GM19099 (cell line): ENCODE results near the gene FRRS1L.

Experiments used
- POLR2A ChIP-seq: IDR thresholded peaks from 3 replicates; pipeline ENCODE4 v1.6.1; 2011; ENCODE audit warnings: low read depth; ENCODE audit not compliant: insufficient read length; ENCODE audit errors: extremely low read depth

Gene FRRS1L

DNA sequence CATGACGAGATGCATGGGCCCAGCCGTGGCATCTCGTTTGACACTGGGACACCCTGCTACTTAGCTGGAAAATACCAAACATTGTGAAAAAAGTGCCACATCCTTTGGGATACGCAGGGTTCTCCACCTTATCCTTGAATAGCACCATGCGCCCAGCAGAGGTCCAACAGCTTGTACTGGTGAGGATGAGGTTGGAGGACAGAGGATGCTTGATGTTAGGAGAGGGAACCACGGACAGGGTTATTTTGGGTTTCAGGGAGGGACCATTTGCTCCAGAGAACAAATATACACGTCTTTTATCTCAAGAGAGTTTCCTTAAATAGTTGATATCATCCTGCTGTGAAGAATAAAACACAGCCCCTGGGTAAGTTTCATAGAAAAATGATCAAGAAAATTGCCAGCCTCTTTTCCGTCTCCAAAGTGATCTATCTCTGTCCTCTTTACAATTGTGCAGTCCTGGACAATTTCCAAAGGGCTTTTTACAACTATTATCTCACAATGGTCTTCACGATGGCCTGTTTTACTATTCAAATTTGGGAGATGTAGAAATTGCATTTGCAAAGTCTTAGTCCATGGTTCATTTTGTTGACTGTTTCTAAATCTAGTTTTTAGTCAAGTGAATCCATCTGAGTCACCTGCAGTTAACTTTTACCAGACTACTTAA, 19.9 kb upstream of the FRRS1L start:
- TF ChIP-seq POLR2A, result no peak

DNA sequence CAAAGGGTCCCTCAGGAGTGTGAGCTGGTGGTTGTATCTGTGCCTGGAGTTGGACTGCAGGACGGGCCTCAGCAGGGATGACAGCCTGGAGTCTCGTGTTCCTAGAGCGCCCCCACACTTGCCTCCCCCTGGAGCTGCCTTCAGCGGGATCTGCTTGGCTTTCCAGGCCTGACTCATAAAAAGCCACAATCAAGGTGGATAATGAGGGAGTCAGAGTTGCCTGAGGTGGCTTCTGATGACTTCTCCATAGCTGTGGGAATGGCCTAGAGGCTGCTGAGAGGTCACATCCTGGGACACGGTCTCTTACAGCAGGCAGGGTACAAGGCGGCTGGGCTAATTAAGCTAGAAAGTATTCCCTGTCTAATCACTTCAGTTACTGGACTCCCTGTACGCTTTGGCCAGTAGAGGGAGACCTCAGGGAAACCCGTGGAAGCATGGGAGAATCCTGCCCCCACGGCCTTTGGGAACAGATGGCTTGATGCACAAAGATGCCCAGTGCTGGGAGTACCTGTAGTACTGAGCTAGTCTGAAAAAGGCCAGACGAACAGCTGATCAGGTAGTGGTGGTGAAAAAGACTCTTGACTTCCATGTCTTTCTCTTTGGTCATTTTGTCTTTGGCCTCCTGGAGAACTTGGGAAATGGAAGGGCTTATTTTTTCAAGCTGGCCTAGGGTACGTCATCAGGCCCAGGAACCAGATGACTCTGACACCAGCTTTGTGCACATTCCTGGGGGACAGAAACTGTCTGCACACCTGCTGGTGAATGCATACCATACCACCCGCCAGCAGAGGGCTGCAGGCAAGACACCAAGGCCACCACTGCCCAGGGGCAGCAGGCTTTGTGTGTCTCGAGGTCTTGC, 16.1 kb upstream of the FRRS1L start:
- no peak for TF ChIP-seq POLR2A

DNA sequence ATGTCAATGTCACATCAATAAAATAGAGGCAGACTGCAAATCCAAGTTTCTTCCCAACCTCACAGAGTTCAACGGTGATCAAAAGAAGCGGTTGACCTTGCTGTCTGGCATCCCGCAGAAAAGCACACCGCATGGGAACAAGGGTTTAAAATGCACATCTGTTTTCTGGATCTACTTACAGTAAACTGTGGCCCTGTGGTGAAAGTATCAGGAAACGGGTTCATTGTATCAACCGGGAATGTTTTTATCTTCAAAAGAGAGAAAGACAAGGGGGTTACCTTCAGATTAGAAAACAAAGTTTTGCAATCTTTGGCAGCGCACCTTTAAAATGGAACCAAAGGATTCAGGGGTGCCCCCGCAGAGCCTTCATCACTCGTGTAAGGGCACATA, 15.5 kb upstream of the FRRS1L start:
- no peak for TF ChIP-seq POLR2A

DNA sequence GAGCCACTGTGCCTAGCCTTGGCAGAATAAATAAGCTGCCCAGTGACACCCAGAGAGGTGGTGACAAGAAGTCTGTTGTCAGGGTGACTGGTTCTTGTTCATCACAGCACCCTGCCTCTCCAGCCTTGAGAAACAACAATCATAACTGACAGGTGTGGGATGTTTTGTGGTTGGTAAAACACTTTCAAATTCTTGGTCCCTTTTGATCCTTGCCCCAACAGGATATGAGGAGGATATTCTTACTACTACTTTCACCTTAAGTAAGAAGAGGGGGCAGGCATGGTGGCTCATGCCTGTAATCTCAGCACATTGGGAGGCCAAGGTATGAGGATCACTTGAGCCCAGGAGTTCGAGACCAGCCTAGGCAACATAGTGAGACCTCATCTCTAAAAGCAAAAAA, 14.2 kb upstream of the FRRS1L start:
- TF ChIP-seq POLR2A, result no peak

DNA sequence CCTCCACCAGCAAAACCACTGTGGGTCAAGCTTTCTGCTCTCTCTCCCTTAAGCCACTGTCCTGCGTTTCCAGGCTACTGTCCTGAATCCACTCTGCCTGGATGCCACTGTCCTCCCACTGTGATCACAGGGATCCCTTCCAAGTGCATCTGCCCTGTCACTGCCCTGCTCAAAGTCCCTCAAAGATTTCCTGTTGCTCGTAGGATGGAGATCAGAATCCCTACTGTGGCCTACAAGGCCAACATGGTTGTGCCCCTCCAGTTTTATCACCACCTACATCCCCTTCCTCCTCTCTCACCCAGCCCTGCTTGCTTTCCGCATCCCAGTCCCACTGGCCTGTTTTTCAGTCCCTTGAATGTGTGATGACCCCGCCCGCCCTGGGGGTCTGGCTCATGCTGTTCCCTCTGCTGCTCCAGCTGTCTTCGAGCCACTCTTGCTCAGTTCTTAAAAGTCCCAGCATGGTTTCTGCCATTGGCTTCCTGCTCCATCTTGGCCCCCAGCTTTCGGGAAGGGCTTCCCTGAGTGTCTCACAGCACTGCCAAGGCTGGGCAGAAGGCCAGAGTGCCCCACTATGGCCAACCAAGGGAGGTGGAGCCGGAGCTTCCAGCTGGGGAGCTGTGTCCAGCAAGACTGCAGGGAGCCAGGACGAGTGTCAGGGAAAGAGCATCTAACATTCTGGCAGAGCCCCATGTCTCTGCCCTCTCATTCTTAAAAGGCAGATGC, 12.9 kb upstream of the FRRS1L start:
- TF ChIP-seq POLR2A, result no peak

DNA sequence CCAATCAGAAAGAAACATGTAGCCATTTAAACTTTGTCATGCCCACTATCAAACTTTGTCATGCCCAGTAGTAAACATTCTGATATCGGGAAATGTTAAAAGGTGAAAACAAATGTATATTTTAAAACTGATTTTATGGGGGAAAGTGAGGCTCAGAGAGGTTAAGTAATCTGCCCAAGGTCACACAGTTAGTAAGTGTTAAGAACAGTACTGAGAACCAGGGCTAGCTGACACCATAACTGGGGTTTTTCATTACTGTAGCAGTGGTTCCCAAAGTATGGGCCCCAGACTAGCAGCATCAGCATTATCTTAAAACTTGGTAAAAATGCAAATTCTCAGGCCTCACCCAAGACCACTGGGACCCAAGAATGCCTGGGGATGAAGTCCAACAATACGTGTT, 9.9 kb upstream of the FRRS1L start:
- no peak for TF ChIP-seq POLR2A

DNA sequence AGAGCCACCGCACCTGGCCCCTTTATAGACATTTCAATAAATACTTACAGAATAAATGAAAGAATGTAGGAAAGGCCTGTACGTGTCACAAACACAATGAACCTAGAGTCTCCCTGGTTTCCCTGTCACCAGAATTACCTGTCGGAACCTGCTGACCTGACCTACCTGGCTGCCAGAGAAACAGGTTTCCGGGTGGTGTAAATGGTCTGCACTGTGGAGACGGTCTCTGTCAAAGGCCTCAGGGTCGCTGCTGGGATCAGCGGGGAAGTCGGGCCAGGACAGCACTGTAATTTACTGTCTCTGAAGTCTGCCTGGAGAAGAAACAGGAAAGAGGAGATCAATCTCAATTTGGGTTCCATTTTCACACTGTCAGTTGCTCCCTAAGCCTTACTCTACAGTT, 9.3 kb upstream of the FRRS1L start:
- TF ChIP-seq POLR2A, result no peak

DNA sequence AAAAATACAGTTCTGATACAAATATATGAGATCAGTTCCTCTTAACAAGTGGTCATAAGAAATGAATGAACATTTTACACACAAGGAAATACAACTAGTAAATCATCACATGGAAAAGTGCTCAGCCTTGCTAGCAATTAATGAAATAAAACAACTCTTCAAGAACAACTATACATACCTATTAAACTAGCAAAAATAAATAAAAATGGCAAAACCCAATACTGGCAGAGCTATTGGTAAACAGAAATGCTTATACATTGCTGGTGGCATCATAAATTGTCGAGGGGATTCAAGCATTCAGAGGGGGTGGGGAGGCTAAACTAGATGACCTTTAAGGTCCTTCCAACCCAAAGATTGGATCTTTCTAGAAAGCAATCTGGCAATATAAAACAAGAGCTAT, 5.9 kb upstream of the FRRS1L start:
- TF ChIP-seq POLR2A, result no peak

DNA sequence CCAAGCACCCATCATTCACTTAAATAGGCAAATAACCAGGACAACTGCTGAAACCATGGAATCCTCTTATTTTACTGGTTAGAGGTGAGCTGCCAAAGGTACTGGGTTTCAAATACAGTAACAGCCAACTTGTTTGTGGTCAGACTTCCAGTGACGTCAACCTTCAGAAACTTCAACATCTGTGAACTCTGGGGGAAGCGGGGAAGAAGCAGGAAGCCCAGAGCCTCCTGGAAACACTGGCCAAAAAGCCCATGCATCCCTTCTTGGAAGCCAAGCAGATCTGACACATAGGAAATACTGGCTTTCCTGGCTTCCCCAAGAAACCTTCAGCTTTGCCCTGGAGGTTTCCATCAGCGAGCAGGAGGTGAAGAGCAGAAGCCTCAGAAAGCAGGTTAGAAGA, 4.9 kb upstream of the FRRS1L start:
- TF ChIP-seq POLR2A, result no peak

DNA sequence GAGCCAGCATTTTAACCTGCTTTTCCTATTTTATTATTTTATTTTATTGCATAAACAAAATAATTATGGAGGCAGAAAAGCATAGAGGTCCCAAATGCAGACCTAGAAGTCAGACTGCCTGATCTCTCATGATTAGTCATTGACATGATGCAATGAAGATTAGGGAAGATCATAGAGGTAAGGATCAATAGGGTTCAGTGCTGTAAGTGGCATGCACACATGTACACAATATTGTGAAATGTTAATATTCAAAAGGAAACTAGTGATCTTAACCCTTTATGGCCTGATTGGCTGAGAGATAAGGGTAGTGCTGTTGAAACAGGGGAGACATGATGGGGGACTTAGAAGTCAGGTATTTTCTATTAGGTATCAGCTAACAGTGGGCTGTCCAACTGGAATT, 1.1 kb upstream of the FRRS1L start:
- TF ChIP-seq POLR2A, result no peak

DNA sequence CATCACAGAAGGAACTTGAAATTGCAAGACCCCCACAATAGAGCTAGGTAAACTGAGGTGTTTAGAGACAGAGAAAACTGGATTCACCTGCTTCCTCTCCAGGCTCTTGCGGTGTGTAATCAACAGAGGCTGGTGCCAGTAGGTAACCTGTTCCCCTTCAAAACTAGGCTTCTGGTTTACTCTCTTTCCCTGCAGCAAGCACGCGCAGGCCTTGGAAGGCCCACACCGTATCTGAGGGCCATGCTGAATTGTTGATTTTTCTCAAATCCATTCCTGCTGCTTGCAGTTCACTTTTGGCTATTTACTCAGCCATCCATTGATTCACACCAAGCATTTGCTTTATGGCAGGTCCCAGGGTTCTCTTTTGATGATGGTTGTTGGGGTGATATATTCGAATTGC, 667 bp upstream of the FRRS1L start:
- TF ChIP-seq POLR2A, result no peak

DNA sequence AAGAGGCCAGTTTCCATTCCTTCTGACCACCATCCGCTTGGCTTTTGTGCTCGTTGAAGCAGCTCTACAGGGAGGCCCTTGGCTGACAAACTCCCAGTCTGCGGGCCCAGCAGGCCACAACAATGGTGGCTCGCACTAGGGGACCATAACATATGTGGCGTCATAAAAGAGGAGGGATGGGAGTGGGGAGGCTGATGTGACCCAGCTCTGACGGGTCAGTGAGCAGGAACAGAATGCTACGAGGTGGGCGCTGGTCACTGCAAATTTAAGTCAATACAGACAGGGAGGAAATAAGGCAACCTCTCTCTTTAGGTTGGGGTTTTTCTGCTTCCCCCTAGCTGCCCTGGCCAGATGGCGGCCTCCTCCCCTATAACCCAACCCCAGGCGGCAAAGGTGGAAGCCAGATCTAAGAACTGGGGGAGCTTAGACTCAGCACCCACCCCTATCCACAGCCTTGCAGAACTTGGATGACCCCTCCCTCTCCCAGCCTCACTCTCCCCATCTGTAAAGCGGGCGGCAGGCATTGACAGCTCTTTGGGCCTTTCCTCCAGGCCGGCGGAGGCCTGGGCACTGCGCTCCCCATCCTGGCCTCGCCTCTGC, 778 bp downstream of the FRRS1L start:
- TF ChIP-seq POLR2A, result no peak

DNA sequence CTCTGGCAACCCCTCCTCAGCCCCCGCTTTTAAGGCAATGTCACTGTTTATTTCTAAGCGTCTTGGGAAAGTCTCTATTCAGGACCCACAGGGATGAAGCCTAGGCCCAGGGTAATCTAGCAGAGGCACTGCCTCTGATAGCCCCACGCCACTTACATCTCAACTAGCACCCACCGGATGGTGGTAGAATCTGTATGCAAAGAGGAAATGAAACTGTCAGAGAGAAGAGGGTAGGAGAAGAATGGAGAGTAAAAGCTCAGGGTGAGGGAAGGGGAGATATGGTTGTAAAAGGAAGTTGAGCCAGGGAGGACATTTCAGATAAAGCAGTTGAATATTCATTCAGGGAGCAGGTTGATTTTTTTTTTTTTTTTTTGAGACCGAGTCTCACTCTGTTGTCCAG, 3.0 kb downstream of the FRRS1L start:
- TF ChIP-seq POLR2A, result no peak

DNA sequence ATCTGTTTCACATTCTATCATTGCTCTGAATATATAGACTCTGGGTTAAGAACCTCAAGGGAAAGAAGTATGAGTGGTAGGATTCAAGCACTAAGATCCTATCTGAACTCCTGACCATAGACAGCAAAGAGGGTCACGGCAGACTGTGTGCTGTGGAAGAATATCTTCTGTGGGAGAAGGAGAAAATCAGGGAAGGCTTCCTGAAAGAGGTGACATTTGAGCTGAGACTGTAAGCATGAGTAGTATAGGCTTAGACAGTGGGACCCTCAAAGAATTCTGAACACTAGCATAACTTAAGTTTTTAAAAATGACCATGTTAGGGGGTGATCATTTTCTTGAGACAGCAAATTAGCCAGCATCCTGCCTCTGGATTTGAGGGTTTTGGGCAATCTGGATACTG, 3.9 kb downstream of the FRRS1L start:
- TF ChIP-seq POLR2A, result no peak

DNA sequence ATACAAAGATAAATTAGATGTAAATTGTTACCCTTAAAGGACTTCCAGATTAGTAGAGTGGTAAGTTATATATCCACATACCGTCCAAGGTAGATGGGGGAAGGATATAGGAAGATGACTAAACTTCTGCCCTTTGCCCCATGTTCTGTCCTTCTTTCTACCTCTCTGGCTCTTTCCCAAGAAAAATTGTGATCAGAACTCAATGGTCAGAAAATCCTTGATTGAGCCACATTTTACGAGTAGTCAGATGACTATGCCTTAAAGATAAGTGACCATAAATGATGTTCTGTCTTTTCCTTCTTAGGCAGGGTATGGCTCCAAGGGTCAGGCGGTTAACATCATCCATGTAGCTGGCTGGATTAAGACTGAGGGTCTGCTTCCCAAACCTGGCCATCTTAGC, 4.4 kb downstream of the FRRS1L start:
- TF ChIP-seq POLR2A, result no peak
